GM23338 (cell line): ENCODE results near the gene SLC12A5. TPM values are rescaled to one million over a fixed set of nuclear protein-coding genes. Genes with fewer than 3 reads are reported as not detected.

ENCODE experiments used
- ATAC-seq: fragments of 200-7000 bp; cut with Tn5 transposase; 3 replicates; pipeline ENCODE4 v1.9.1; 2020
- DNase-seq: peaks from one replicate; pipeline ENCODE4 v3.0.0-alpha.2; 2015; ENCODE audit warnings: low spot score
- H2AFZ ChIP-seq: fragments of 200-600 bp; sonication (generic); 2 replicates; pipeline ENCODE4 v1.8.0; 2016; ENCODE audit warnings: antibody characterized with exemption, mild to moderate bottlenecking, moderate library complexity
- H3F3A ChIP-seq: fragments of 200-600 bp; sonication (generic); replicated peaks from 2 replicates; pipeline ENCODE4 v1.8.0; 2017; ENCODE audit warnings: antibody characterized with exemption, mixed run types, low read depth
- H3K27ac ChIP-seq: fragments of 200-600 bp; sonication (generic); 2 replicates; pipeline ENCODE4 v1.6.1; 2016; ENCODE audit warnings: low read depth
- H3K27me3 ChIP-seq: fragments of 200-600 bp; sonication (generic); 2 replicates; pipeline ENCODE4 v1.8.0; 2016; ENCODE audit warnings: mild to moderate bottlenecking, mixed run types, moderate library complexity; ENCODE audit not compliant: insufficient read depth
- H3K36me3 ChIP-seq: fragments of 200-600 bp; sonication (generic); 2 replicates; pipeline ENCODE4 v1.8.0; 2016; ENCODE audit warnings: mild to moderate bottlenecking; ENCODE audit not compliant: insufficient read depth
- H3K4me1 ChIP-seq: fragments of 200-600 bp; sonication (generic); 2 replicates; pipeline ENCODE4 v1.8.0; 2016; ENCODE audit warnings: mild to moderate bottlenecking, moderate library complexity; ENCODE audit not compliant: insufficient read depth
- H3K4me2 ChIP-seq: fragments of 200-600 bp; sonication (generic); 2 replicates; pipeline ENCODE4 v1.7.1; 2017; ENCODE audit warnings: mixed run types
- H3K4me3 ChIP-seq: fragments of 200-600 bp; sonication (generic); 2 replicates; pipeline ENCODE4 v1.6.1; 2016; ENCODE audit warnings: mixed run types
- H3K79me2 ChIP-seq: fragments of 200-600 bp; sonication (generic); replicated peaks from 2 replicates; pipeline ENCODE4 v1.8.0; 2017; ENCODE audit warnings: mild to moderate bottlenecking; ENCODE audit not compliant: insufficient read depth
- H3K9me2 ChIP-seq: fragments of 200-600 bp; sonication (generic); 2 replicates; pipeline ENCODE4 v1.8.0; 2017; ENCODE audit not compliant: insufficient read depth
- H4K20me1 ChIP-seq: fragments of 200-600 bp; sonication (generic); replicated peaks from 2 replicates; pipeline ENCODE4 v1.8.0; 2017; ENCODE audit warnings: mild to moderate bottlenecking; ENCODE audit not compliant: insufficient read depth
- H3K27ac Mint-ChIP-seq: 2 replicates; pipeline ENCODE4 v1.8.0; 2020; ENCODE audit warnings: inconsistent platforms, mild to moderate bottlenecking, moderate library complexity, mixed read lengths
- H3K27me3 Mint-ChIP-seq: 3 replicates; pipeline ENCODE4 v1.8.0; 2022; ENCODE audit warnings: low read depth, mild to moderate bottlenecking, moderate library complexity, mixed read lengths, inconsistent platforms; ENCODE audit not compliant: insufficient read depth, poor library complexity
- H3K36me3 Mint-ChIP-seq: 3 replicates; pipeline ENCODE4 v1.8.0; 2021; ENCODE audit warnings: low read depth, mild to moderate bottlenecking, inconsistent platforms, moderate library complexity, mixed read lengths
- H3K4me1 Mint-ChIP-seq: 3 replicates; pipeline ENCODE4 v1.8.0; 2020; ENCODE audit warnings: mild to moderate bottlenecking, inconsistent platforms, mixed read lengths
- H3K4me3 Mint-ChIP-seq: 3 replicates; pipeline ENCODE4 v1.8.0; 2021; ENCODE audit warnings: moderate library complexity, mild to moderate bottlenecking, inconsistent platforms, mixed read lengths
- H3K9me3 Mint-ChIP-seq: 3 replicates; pipeline ENCODE4 v1.8.0; 2020; ENCODE audit warnings: moderate library complexity, mild to moderate bottlenecking, inconsistent platforms, mixed read lengths
- CREB1 ChIP-seq: fragments of 250-450 bp; sonication (Bioruptor Pico); IDR thresholded peaks from 2 replicates; pipeline ENCODE4 v1.5.0; 2020; ENCODE audit warnings: low read depth, mild to moderate bottlenecking, moderate library complexity
- EZH2 ChIP-seq: fragments of 200-600 bp; sonication (generic); IDR thresholded peaks from one replicate; pipeline ENCODE4 v1.8.0; 2017; ENCODE audit warnings: antibody characterized with exemption, mild to moderate bottlenecking, low read depth; ENCODE audit not compliant: unreplicated experiment
- EZH2phosphoT487 ChIP-seq: fragments of 200-600 bp; sonication (generic); IDR thresholded peaks from one replicate; pipeline ENCODE4 v1.8.1; 2018; ENCODE audit warnings: antibody characterized with exemption; ENCODE audit not compliant: unreplicated experiment
- JUNB ChIP-seq: IDR thresholded peaks from one replicate; pipeline ENCODE4 v1.6.1; 2016; ENCODE audit warnings: antibody characterized with exemption; ENCODE audit not compliant: unreplicated experiment
- NANOG ChIP-seq: IDR thresholded peaks from 2 replicates; pipeline ENCODE4 v1.6.1; 2016; ENCODE audit warnings: antibody characterized with exemption, borderline replicate concordance
- POLR2AphosphoS5 ChIP-seq: IDR thresholded peaks from 2 replicates; pipeline ENCODE4 v1.6.1; 2016; ENCODE audit warnings: antibody characterized with exemption, low read depth
- STAT1 ChIP-seq: IDR thresholded peaks from one replicate; pipeline ENCODE4 v1.6.1; 2016; ENCODE audit warnings: antibody characterized with exemption; ENCODE audit not compliant: unreplicated experiment
- ZNF114 ChIP-seq: fragments of 250-450 bp; sonication (Bioruptor Pico); IDR thresholded peaks from 2 replicates; pipeline ENCODE4 v1.5.0; 2020; ENCODE audit warnings: mild to moderate bottlenecking, moderate library complexity
- ZNF331 ChIP-seq: fragments of 250-450 bp; sonication (Bioruptor Pico); IDR thresholded peaks from 2 replicates; pipeline ENCODE4 v1.5.0; 2020; ENCODE audit warnings: low read depth, mild to moderate bottlenecking, moderate library complexity
- polyA plus RNA-seq: library from polyadenylated mRNA; unstranded; fragments of >200 nt; fragmentation: Nextera tagmentation; extraction: Ambion mirVana; gene quantifications from 2 replicates; pipeline ENCODE4 v1.2.1, GENCODE V29; 2016
- total RNA-seq: library from RNA; depleted of rRNA; stranded (reverse); fragments of >200 nt; shearing (Covaris generic); gene quantifications from 2 replicates; pipeline ENCODE4 v1.2.3, GENCODE V29; 2014
- TF ChIP-seq, protein P1 (sequence below): fragments of 250-450 bp; sonication (Bioruptor Pico); IDR thresholded peaks from 2 replicates; pipeline ENCODE4 v1.5.0; 2020; ENCODE audit warnings: mild to moderate bottlenecking, moderate library complexity
- TF ChIP-seq, protein P2 (sequence below), 2 experiments: fragments of 200-600 bp in 1 of 2; sonication (generic) in 1 of 2; conservative IDR thresholded peaks; 2 replicates each; pipeline versions ENCODE4 v1.5.1 to v1.6.1; 2016 to 2017; ENCODE audit warnings: antibody characterized with exemption in 2 of 2, low read depth in 2 of 2, mild to moderate bottlenecking in 2 of 2, moderate library complexity in 1 of 2
- TF ChIP-seq, protein P3 (sequence below): IDR thresholded peaks from one replicate; pipeline ENCODE4 v1.6.1; 2018; ENCODE audit warnings: antibody characterized with exemption; ENCODE audit not compliant: unreplicated experiment
- TF ChIP-seq, protein P4 (sequence below): IDR thresholded peaks from 2 replicates; pipeline ENCODE4 v1.6.1; 2016; ENCODE audit warnings: antibody characterized with exemption

The SLC12A5 gene
- total and polyA plus RNA-seq, 2 experiments from 2014 or later: 3.5 to 8.4 TPM

DNA sequence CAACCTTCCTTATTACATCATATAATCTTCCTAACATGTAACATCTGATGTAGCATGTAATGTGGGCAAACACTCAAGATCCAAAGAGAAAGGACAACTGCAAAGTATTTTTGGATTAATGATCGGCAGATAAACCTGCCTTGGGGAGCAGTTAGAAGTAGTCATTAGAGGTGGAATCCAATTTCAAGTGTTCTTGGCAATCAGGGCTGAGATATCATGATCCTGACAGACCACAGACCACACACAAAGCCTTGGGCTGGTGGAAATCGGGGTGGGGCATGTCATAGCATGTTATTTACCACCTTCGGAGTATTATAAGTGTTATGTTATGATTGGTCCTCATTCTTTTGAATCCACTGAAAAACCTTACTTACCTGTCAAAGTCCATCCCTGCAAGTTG, 44.4 kb downstream of the SLC12A5 start:
- peak overlapping the region; percentile 29; the same call in 1 of the 2 replicates for H3K27ac Mint-ChIP-seq
- H3K4me1 Mint-ChIP-seq: peaks cover 16% of the 10 kb centered on the region
- Histone ChIP-seq H2AFZ (no peak overlapping the region), H3K27ac (peak overlapping the region; percentile 82), H3F3A (peaks cover under 1% of the 10 kb centered on the region; the same call in 1 of the 2 replicates), H3K36me3 (0 out of 2 replicates have a peak, but pooled peaks cover 2% of the 10 kb centered on the region), H3K4me1 (peaks cover 39% of the 10 kb centered on the region), H3K9me2 (no peaks in the 10 kb centered on the region), H3K4me3 (0 out of 2 replicates have a peak overlapping the region, but pooled peaks have one; percentile 12), H3K79me2 (peaks cover 17% of the 10 kb centered on the region), H3K4me2 (peak overlapping the region; percentile 58), H3K27me3 (no peaks in the 10 kb centered on the region), H4K20me1 (peaks cover 11% of the 10 kb centered on the region)
- ATAC-seq: no peak; the same call in 2 of the 3 replicates
- H3K4me3 Mint-ChIP-seq: peak overlapping the region; percentile 21; the same call in 1 of the 3 replicates
- DNase-seq: no peak
- no peaks in the 10 kb centered on the region for H3K27me3 Mint-ChIP-seq
- H3K9me3 Mint-ChIP-seq: no peaks in the 10 kb centered on the region
- H3K36me3 Mint-ChIP-seq: peaks cover 13% of the 10 kb centered on the region; the same call in 2 of the 3 replicates
- no peak for TF ChIP-seq ZNF331 (CRISPR knock-in tag)
- TF ChIP-seq, protein P1, sequence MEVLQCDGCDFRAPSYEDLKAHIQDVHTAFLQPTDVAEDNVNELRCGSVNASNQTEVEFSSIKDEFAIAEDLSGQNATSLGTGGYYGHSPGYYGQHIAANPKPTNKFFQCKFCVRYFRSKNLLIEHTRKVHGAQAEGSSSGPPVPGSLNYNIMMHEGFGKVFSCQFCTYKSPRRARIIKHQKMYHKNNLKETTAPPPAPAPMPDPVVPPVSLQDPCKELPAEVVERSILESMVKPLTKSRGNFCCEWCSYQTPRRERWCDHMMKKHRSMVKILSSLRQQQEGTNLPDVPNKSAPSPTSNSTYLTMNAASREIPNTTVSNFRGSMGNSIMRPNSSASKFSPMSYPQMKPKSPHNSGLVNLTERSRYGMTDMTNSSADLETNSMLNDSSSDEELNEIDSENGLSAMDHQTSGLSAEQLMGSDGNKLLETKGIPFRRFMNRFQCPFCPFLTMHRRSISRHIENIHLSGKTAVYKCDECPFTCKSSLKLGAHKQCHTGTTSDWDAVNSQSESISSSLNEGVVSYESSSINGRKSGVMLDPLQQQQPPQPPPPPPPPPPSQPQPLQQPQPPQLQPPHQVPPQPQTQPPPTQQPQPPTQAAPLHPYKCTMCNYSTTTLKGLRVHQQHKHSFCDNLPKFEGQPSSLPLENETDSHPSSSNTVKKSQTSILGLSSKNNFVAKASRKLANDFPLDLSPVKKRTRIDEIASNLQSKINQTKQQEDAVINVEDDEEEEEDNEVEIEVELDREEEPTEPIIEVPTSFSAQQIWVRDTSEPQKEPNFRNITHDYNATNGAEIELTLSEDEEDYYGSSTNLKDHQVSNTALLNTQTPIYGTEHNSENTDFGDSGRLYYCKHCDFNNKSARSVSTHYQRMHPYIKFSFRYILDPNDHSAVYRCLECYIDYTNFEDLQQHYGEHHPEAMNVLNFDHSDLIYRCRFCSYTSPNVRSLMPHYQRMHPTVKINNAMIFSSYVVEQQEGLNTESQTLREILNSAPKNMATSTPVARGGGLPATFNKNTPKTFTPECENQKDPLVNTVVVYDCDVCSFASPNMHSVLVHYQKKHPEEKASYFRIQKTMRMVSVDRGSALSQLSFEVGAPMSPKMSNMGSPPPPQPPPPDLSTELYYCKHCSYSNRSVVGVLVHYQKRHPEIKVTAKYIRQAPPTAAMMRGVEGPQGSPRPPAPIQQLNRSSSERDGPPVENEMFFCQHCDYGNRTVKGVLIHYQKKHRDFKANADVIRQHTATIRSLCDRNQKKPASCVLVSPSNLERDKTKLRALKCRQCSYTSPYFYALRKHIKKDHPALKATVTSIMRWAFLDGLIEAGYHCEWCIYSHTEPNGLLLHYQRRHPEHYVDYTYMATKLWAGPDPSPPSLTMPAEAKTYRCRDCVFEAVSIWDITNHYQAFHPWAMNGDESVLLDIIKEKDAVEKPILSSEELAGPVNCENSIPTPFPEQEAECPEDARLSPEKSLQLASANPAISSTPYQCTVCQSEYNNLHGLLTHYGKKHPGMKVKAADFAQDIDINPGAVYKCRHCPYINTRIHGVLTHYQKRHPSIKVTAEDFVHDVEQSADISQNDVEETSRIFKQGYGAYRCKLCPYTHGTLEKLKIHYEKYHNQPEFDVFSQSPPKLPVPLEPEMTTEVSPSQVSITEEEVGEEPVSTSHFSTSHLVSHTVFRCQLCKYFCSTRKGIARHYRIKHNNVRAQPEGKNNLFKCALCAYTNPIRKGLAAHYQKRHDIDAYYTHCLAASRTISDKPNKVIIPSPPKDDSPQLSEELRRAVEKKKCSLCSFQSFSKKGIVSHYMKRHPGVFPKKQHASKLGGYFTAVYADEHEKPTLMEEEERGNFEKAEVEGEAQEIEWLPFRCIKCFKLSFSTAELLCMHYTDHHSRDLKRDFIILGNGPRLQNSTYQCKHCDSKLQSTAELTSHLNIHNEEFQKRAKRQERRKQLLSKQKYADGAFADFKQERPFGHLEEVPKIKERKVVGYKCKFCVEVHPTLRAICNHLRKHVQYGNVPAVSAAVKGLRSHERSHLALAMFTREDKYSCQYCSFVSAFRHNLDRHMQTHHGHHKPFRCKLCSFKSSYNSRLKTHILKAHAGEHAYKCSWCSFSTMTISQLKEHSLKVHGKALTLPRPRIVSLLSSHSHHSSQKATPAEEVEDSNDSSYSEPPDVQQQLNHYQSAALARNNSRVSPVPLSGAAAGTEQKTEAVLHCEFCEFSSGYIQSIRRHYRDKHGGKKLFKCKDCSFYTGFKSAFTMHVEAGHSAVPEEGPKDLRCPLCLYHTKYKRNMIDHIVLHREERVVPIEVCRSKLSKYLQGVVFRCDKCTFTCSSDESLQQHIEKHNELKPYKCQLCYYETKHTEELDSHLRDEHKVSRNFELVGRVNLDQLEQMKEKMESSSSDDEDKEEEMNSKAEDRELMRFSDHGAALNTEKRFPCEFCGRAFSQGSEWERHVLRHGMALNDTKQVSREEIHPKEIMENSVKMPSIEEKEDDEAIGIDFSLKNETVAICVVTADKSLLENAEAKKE (CRISPR knock-in tag): no peak
- no peak for TF ChIP-seq JUNB
- no peak for TF ChIP-seq ZNF114 (CRISPR knock-in tag)
- no peak for TF ChIP-seq CREB1 (CRISPR knock-in tag)
- TF ChIP-seq EZH2phosphoT487: no peak
- no peak for TF ChIP-seq POLR2AphosphoS5
- no peak for TF ChIP-seq STAT1
- TF ChIP-seq, protein P2, sequence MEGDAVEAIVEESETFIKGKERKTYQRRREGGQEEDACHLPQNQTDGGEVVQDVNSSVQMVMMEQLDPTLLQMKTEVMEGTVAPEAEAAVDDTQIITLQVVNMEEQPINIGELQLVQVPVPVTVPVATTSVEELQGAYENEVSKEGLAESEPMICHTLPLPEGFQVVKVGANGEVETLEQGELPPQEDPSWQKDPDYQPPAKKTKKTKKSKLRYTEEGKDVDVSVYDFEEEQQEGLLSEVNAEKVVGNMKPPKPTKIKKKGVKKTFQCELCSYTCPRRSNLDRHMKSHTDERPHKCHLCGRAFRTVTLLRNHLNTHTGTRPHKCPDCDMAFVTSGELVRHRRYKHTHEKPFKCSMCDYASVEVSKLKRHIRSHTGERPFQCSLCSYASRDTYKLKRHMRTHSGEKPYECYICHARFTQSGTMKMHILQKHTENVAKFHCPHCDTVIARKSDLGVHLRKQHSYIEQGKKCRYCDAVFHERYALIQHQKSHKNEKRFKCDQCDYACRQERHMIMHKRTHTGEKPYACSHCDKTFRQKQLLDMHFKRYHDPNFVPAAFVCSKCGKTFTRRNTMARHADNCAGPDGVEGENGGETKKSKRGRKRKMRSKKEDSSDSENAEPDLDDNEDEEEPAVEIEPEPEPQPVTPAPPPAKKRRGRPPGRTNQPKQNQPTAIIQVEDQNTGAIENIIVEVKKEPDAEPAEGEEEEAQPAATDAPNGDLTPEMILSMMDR (conservative IDR thresholded peaks at IDR 0.05; ENCODE audit: low read depth in 2 of 2): no peak
- TF ChIP-seq, protein P3, sequence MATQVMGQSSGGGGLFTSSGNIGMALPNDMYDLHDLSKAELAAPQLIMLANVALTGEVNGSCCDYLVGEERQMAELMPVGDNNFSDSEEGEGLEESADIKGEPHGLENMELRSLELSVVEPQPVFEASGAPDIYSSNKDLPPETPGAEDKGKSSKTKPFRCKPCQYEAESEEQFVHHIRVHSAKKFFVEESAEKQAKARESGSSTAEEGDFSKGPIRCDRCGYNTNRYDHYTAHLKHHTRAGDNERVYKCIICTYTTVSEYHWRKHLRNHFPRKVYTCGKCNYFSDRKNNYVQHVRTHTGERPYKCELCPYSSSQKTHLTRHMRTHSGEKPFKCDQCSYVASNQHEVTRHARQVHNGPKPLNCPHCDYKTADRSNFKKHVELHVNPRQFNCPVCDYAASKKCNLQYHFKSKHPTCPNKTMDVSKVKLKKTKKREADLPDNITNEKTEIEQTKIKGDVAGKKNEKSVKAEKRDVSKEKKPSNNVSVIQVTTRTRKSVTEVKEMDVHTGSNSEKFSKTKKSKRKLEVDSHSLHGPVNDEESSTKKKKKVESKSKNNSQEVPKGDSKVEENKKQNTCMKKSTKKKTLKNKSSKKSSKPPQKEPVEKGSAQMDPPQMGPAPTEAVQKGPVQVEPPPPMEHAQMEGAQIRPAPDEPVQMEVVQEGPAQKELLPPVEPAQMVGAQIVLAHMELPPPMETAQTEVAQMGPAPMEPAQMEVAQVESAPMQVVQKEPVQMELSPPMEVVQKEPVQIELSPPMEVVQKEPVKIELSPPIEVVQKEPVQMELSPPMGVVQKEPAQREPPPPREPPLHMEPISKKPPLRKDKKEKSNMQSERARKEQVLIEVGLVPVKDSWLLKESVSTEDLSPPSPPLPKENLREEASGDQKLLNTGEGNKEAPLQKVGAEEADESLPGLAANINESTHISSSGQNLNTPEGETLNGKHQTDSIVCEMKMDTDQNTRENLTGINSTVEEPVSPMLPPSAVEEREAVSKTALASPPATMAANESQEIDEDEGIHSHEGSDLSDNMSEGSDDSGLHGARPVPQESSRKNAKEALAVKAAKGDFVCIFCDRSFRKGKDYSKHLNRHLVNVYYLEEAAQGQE: no peak
- TF ChIP-seq EZH2: no peak
- TF ChIP-seq NANOG: no peak
- TF ChIP-seq, protein P4, sequence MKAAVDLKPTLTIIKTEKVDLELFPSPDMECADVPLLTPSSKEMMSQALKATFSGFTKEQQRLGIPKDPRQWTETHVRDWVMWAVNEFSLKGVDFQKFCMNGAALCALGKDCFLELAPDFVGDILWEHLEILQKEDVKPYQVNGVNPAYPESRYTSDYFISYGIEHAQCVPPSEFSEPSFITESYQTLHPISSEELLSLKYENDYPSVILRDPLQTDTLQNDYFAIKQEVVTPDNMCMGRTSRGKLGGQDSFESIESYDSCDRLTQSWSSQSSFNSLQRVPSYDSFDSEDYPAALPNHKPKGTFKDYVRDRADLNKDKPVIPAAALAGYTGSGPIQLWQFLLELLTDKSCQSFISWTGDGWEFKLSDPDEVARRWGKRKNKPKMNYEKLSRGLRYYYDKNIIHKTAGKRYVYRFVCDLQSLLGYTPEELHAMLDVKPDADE: no peak
